Lung (tissue), 12 donors: ENCODE measurements around the gene BRD3OS. TPM values are rescaled to one million over a fixed set of nuclear protein-coding genes. Genes with fewer than 3 reads are reported as not detected.

Experiments used
- ATAC-seq: fragments of 200-7000 bp; cut with Tn5 transposase; one replicate; pipeline ENCODE4 v1.9.1; 2020; ENCODE audit warnings: moderate number of reproducible peaks; ENCODE audit not compliant: insufficient read depth, low FRiP score
- DNase-seq, 3 donors: peaks; one replicate each; pipeline ENCODE4 v3.0.0-alpha.2; 2013 to 2017
- H3K27ac ChIP-seq, 2 donors: one replicate each; pipeline ENCODE4 v1.5.1; 2013; ENCODE audit warnings: mild to moderate bottlenecking in 2 of 2, moderate library complexity in 2 of 2, control low read depth in 1 of 2, inconsistent platforms in 1 of 2, low read depth in 1 of 2, low read length in 1 of 2
- H3K27me3 ChIP-seq, 3 donors: one replicate each; pipeline ENCODE4 v1.5.1; 2013; ENCODE audit warnings: low read length in 2 of 3; ENCODE audit not compliant: control insufficient read depth in 3 of 3, insufficient read depth in 3 of 3
- H3K36me3 ChIP-seq, 4 donors: one replicate each; pipeline ENCODE4 v1.5.1; 2013; ENCODE audit warnings: low read length in 4 of 4, mild to moderate bottlenecking in 1 of 4, moderate library complexity in 1 of 4; ENCODE audit not compliant: control insufficient read depth in 4 of 4, insufficient read depth in 4 of 4
- H3K4me1 ChIP-seq, 5 donors: one replicate each; pipeline ENCODE4 v1.5.1; 2013; ENCODE audit warnings: low read length in 5 of 5, mild to moderate bottlenecking in 2 of 5, moderate library complexity in 1 of 5; ENCODE audit not compliant: control insufficient read depth in 5 of 5, insufficient read depth in 5 of 5
- H3K4me3 ChIP-seq: one replicate; pipeline ENCODE4 v1.5.1; 2013; ENCODE audit warnings: mild to moderate bottlenecking, control low read depth, moderate library complexity
- H3K9ac ChIP-seq, 2 donors: one replicate each; pipeline ENCODE4 v1.5.1; 2013; ENCODE audit warnings: low read length in 2 of 2, control low read depth in 1 of 2; ENCODE audit not compliant: insufficient read depth in 1 of 2
- H3K9me3 ChIP-seq, 4 donors: one replicate each; pipeline ENCODE4 v1.5.1; 2013; ENCODE audit warnings: low read length in 3 of 4, mild to moderate bottlenecking in 1 of 4, moderate library complexity in 1 of 4; ENCODE audit not compliant: control insufficient read depth in 4 of 4, insufficient read depth in 3 of 4
- WGBS, 2 donors: extraction: QIAGEN DNeasy Blood & Tissue Kit; methylation state at CpG; one replicate each; pipeline ENCODE4 v1.1.7; 2013; 5-methylcytosine and 5-hydroxymethylcytosine counted together
- polyA plus RNA-seq, 2 donors: library from polyadenylated mRNA; stranded (reverse); fragments of 200-250 nt; gene quantifications; one replicate each; pipeline ENCODE4 v1.2.1, GENCODE V29; 2013
- total RNA-seq, 2 donors: library from RNA; depleted of rRNA in 1 of 2; stranded (reverse); fragments of >200 nt in 1 of 2; gene quantifications; one replicate each; pipeline ENCODE4 v1.2.1, GENCODE V29; 2014 to 2021
- TF ChIP-seq, protein P1 (sequence below): IDR thresholded peaks from 2 replicates; pipeline ENCODE4 v1.5.1; 2012; ENCODE audit warnings: mild to moderate bottlenecking; ENCODE audit errors: control extremely low read depth, extremely low read depth
- donor health status: control.
- donor health status: control.
- donor health status: Bipolar disorder and iron deficiency.
- donor health status: healthy.
- donor health status: DM: yes; HTN: yes; CAD: no.

BRD3OS gene
- total and polyA plus RNA-seq, 4 donors, result 7.1 to 20.7 (median 14.9) TPM

DNA sequence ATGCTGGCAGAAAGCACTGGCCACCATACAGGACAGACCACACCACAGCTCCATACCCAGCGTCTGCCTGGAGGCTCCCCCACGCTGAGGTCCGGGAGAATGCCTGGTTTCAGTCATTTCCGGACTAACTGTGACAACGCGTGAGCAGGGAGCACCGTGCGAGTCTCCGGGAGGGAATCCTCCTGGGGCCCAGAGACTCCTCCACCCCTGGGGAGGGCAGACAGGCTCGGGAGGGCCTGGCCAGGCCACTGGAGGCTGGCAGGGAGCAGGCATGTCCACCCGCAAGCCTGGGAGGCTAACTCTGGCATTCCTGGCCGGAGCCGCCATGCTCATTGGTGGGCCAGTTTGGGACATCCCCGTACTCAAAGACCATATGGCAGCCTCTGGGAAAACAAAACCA is 6.5 kb downstream of the BRD3OS start:
- no peak overlapping the region for H3K4me3 ChIP-seq
- ATAC-seq, result no peak
- peaks cover 19 to 47% (median 42%) of the 10 kb centered on the region in 4 donors for H3K36me3 ChIP-seq
- H3K27ac ChIP-seq, result no peak overlapping the region
- H3K27me3 ChIP-seq, result no peaks in the 10 kb centered on the region
- no peak overlapping the region for H3K9ac ChIP-seq
- H3K9me3 ChIP-seq, result no peaks in the 10 kb centered on the region
- H3K4me1 ChIP-seq, result no peaks in the 10 kb centered on the region
- 92 to 93% methylated on average over 14 of the region's 14 CpGs for WGBS, 2 donors
- TF ChIP-seq, protein P1, sequence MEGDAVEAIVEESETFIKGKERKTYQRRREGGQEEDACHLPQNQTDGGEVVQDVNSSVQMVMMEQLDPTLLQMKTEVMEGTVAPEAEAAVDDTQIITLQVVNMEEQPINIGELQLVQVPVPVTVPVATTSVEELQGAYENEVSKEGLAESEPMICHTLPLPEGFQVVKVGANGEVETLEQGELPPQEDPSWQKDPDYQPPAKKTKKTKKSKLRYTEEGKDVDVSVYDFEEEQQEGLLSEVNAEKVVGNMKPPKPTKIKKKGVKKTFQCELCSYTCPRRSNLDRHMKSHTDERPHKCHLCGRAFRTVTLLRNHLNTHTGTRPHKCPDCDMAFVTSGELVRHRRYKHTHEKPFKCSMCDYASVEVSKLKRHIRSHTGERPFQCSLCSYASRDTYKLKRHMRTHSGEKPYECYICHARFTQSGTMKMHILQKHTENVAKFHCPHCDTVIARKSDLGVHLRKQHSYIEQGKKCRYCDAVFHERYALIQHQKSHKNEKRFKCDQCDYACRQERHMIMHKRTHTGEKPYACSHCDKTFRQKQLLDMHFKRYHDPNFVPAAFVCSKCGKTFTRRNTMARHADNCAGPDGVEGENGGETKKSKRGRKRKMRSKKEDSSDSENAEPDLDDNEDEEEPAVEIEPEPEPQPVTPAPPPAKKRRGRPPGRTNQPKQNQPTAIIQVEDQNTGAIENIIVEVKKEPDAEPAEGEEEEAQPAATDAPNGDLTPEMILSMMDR, result no peak
- DNase-seq, result no peak

DNA sequence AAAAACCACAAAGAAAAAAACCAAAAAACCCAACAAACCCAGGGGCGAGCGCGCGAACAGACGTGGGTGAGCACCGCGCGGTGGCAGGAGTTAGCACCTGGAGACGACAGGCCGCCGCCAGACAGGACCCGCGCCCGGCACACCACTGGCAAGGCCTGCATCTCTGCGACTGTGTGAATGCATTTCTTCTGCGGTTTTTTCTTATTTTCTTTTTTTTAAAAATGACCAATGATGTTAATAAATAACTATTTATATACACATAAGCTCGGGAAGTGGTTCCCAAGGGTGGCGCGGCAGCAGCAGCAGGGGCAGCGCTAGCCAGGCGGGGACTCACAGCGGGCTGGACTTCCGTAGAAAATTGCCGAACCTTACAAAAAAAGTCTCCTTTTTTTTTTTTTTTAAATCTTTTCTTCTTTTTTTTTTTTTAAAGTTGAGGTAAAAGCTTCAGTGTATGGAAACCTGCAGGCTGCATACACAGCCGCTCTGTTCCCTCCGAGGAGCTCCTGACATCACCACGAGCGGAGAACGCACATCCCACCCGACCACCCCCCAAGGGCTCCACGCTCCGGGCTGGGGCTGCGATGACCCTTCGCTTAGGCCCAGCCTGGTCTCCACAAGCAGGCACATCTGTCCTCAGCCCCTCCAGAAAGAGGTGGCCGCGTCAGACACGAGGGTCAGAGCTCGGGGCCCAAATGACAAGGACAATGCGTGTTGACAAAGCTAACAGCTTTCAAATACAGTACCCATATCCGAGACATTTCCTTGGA is 7.4 kb downstream of the BRD3OS start:
- Histone ChIP-seq H3K27ac (no peak overlapping the region), H3K27me3 (no peaks in the 10 kb centered on the region), H3K9ac (no peak overlapping the region), H3K9me3 (peaks cover 0 to under 1% (median 0%) of the 10 kb centered on the region in 4 donors), H3K36me3 (peaks cover 19 to 47% (median 39%) of the 10 kb centered on the region in 4 donors), H3K4me1 (no peaks in the 10 kb centered on the region), H3K4me3 (no peak overlapping the region)
- 93 to 95% methylated on average over 40 of the region's 40 CpGs for WGBS, 2 donors
- ATAC-seq (no peak), DNase-seq (no peak)
- TF ChIP-seq, protein P1, result no peak

DNA sequence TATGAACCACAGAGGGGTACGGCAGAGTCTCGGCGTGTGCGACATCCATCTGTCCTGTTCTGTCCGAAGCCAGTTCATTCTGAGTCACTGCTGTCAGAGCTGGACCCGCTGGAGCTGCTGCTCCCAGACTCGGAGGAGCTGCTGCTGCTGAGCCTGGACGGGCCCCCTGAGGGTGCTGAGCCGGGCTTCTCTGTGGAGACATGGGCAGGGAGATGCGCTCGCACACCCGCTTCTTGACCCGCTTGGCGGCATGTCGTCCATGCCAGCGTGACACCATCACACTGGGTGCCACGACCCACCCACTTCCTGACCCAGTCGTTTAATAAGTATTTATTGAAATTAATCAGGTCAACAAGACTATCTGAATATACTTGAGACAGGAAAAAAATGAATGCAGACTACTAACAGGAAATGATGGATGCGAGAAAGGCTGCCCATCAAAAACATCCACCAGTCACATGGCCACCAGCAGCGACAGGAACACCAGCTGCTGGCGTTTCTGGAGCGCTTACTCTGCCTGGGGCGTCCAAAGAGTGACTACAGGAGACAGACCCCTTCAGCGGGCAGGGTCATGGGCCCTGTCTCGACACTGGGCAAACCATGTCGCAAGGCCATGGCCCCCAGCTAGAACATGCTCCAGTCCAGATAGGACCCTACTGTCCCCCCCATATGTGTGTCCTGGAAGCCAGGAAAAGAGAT is 8.4 kb downstream of the BRD3OS start:
- DNase-seq (no peak), ATAC-seq (no peak)
- no peaks in the 10 kb centered on the region for H3K27me3 ChIP-seq
- peaks cover 0 to 4% (median under 1%) of the 10 kb centered on the region in 4 donors for H3K9me3 ChIP-seq
- TF ChIP-seq, protein P1, result no peak
- WGBS, 2 donors, result 95 to 97% methylated on average over 26 of the region's 26 CpGs
- H3K36me3 ChIP-seq, result peaks cover 20 to 47% (median 39%) of the 10 kb centered on the region in 4 donors
- no peak overlapping the region for H3K27ac ChIP-seq
- no peak overlapping the region for H3K9ac ChIP-seq
- no peaks in the 10 kb centered on the region for H3K4me1 ChIP-seq
- H3K4me3 ChIP-seq, result no peak overlapping the region
